GM19463 (cell line): ENCODE data around the gene FSIP2.
A peak's percentile ranks its signal among the peaks of the same experiment; 100 is the strongest.
"Not testable (repeated sequence)": the region's sequence is repeated elsewhere in the genome, so short reads cannot be mapped to it uniquely, and the experiment has no call there.

Source experiments
- ATAC-seq: cut with Tn5 transposase; IDR thresholded peaks from one replicate; pipeline ENCODE4 v1.9.1; 2021; ENCODE audit warnings: mild to moderate bottlenecking, moderate library complexity; ENCODE audit not compliant: unreplicated experiment

Gene FSIP2

DNA sequence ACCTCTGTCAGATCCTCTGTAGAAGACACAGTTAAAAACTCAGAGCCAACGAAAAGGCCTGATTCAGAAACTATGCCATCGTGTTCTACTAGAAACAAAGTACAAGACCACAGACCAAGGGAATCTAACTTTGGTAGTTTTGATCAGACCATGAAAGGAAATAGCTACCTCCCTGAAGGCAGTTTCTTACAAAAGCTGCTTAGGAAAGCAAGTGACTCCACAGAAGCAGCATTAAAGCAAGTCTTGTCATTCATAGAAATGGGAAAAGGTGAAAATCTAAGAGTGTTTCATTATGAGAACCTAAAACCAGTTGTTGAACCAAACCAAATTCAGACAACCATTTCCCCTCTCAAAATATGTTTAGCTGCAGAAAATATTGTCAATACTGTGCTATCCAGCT, 58.2 kb downstream of the FSIP2 start:
- peak; percentile 71 for ATAC-seq

GRCh38 chr2:185802926-185803325, 64.3 kb downstream of the FSIP2 start:
- no peak for ATAC-seq

DNA sequence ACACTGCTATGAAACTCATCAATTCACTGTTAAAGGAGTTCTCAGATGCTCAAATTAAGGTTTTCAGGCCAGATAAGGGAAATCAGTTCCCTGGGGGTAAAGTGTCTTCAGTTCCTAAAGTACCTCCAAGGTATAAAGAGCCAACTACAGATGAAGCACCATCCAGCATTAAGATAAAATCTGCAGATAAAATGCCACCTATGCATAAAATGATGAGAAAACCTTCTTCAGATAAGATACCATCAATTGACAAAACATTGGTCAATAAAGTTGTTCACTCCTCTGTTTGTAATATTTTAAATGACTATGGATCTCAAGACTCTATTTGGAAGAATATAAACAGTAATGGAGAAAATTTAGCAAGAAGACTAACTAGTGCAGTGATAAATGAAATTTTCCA, 68.2 kb downstream of the FSIP2 start:
- no peak for ATAC-seq

DNA sequence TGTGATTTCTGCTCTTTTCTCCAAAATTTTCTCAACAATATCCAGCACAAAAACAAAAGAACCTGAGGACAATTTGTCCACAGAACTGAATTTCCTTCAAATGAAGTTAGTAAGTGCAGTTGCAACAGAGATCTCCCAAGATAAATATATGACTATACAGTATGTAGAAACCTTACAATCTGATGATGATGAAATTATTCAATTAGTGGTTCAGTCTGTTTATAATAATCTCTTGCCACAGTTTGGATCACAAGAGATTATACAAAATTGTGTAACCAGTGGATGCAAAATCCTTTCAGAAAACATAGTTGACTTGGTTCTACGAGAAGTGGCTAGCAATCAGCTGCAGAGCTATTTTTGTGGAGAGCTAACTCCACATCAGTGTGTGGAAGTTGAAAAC, 68.7 kb downstream of the FSIP2 start:
- no peak for ATAC-seq

DNA sequence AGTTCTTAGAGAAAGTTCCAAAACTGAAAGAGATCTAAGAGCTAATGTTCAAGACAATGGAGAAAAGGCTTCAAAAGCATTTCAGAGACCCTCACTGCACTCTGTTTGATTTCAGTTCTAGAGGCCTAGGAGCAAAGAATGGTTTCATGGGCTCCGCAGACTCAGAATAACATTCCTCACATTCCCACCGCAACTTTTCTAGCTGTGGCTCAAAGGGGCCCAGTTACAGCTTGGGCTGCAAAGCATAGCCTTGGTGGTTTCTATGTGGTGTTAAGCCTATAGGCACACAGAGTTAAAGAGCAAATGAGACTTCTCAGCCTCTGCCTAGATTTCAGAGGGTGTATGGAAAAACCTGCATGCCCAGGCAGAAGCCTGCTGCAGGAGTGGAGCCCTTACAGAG, 73.0 kb downstream of the FSIP2 start:
- ATAC-seq: no peak

- no peak for ATAC-seq
These were observed 75.1 kb downstream of the FSIP2 start for GRCh38 chr2:185813707-185814106.

- ATAC-seq: no peak
These were observed 79.4 kb downstream of the FSIP2 start for GRCh38 chr2:185817991-185818390.

DNA sequence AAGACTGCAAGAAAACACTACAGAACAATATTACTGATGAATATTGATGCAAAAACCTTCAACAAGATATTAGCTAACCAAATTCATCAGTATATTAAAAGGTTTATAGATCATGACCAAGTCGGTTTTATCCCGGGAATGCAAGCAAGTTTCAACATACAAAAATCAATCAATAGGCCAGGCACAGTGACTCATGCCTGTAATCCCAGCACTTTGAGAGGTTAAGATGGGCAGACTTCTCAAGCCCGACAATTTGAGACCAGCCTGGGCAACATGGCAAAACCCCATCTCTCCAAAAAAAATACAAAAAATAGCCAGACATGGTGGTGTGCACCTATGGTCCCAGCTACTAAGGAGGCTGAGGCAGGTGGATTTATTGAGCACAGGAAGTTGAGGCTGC, 82.9 kb downstream of the FSIP2 start:
- ATAC-seq: no peak

GRCh38 chr2:185823773-185824172, 85.2 kb downstream of the FSIP2 start:
- no peak for ATAC-seq

DNA sequence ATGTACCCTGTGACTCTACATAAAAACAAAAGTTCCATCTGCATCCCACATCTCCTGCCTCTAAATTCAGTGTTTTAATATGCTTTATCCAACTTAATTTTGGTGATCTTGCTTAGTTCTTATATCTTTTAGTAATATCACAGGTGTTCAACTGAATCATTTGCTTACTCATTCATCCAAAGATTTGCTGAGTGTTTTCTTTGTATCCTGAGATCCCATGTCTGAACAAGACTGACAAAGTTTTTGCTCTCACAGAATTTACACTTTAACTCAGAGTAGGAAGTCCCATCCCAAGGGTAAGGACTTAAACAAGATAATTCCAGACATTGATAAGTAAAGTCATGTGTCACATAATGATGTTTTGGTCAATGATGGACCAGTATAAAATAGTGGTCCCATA, 87.0 kb downstream of the FSIP2 start:
- no peak for ATAC-seq

GRCh38 chr2:185828326-185828725, 89.7 kb downstream of the FSIP2 start:
- no peak for ATAC-seq

DNA sequence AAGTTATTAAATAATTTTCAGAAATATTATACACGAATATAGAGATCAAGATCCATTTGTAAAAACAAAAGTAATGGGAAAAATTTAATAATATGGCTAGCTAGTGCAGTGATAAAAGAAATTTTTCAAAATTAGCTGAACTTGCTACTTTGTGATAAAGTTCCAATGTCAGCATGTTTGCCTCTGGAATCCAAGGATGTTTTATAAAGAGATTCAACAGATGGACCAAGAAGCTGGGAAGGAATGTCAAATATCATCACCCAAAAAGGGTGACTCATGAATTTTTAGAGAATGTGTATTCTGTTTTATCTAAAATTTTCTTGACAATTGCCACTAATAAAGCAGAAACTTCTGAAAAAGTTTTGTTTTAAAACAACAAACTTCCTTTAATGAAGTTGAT, 95.3 kb downstream of the FSIP2 start:
- no peak for ATAC-seq

- no peak for ATAC-seq
These were observed 97.4 kb downstream of the FSIP2 start for GRCh38 chr2:185835974-185836373.

GRCh38 chr2:185854885-185855284, 116.3 kb downstream of the FSIP2 start:
- ATAC-seq: no peak

GRCh38 chr2:185857691-185858090, 119.1 kb downstream of the FSIP2 start:
- ATAC-seq: no peak

DNA sequence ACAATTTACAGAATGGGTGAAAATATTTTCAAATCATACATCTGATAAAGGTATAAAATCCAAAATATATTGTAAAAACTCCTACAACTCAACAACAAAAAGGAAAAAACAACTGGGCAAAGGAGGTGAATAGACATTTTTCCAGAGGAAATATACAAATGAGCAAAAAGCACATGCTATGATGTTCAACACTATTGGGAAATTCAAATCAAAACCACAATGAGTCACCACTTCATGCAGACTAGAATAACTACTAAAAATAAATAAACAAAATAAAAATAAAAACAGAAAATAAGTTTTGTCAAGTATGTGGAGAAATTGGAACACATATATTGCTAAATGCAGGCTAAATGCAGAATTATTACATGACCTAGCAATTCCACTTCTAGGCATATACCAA, 120.9 kb downstream of the FSIP2 start:
- no peak for ATAC-seq

DNA sequence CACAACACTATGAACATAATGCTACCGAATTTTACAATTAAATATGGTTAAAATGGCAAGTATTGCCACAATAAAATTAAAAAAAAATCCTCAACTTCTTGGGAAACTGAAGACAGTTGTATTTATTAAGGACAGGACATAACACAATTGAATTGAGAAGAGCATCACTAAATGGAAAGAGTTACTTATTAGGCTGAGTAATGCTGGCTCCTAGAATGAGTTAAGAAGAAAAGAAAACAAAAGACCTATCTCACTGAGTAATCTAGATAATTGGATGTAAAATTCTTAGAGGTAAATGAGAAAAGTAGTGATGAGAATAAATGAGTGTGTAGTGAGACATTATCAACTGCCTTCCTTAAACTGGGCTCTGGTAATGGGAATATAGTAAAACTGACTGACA, 121.7 kb downstream of the FSIP2 start:
- no peak for ATAC-seq

GRCh38 chr2:185862657-185863398, 124.2 kb downstream of the FSIP2 start:
- ATAC-seq: no peak

DNA sequence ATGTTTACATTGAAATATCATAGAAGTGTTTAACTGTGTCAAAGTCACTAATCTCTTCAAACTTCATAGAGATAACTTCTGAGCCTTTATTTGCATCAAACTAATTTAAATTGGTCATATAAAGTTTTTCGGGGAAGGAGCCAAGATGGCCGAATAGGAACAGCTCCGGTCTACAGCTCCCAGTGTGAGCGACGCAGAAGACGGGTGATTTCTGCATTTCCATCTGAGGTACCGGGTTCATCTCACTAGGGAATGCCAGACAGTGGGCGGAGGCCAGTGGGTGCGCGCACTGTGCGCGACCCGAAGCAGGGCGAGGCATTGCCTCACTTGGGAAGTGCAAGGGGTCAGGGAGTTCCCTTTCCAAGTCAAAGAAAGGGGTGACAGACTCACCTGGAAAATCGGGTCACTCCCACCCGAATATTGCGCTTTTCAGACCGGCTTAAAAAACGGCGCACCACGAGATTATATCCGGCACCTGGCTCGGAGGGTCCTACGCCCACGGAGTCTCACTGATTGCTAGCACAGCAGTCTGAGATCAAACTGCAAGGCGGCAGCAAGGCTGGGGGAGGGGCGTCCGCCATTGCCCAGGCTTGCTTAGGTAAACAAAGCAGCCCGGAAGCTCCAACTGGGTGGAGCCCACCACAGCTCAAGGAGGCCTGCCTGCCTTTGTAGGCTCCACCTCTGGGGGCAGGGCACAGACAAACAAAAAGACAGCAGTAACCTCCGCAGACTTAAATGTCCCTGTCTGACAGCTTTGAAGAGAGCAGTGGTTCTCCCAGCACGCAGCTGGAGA, 126.1 kb downstream of the FSIP2 start:
- ATAC-seq: not testable (repeated sequence)

DNA sequence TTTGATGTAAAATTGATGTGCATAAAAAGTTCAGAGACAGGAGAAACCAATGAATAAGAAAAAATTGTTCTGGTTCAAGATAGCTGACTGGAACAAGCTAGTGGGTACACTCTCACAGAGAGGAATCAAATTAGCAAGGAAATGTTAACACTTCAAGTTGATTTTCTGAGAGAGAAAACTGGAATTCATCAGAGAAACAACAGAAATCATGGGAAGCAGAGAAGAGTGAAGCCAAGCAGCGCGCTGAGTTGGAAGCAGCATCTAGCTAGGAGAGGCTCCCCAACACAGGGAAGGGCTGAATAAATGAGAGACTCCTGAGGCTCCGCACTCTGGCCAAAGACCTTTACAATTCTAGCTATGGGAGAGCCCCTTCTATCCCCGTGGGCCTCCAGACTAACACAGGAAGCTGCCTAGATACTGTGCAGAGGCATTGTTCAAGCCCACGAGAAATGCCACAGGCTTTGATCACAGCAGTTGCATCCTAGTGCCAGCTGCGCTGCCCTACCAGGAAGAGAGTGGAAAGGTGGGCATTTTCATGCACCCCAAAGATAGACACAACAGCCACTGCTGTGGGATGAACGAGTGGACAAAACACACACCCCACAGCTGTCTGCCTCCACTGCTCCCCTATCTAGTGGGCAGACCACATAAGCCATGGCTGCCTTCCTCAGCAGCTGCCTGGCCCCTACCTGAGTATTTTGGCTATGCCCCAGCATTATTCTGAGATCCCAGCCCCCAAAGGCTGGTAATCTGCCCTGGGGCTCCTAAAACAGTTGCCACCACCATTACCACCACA, 136.7 kb downstream of the FSIP2 start:
- ATAC-seq: no peak

- no peak for ATAC-seq
These were observed 137.6 kb downstream of the FSIP2 start for GRCh38 chr2:185876234-185876633.

- no peak for ATAC-seq
These were observed 141.8 kb downstream of the FSIP2 start for GRCh38 chr2:185880396-185880795.
